ENCODE results near the gene LSM7. TPM values are rescaled to one million over a fixed set of nuclear protein-coding genes. Genes with fewer than 3 reads are reported as not detected.

LSM7 gene
- total and polyA plus RNA-seq, 2 of the 13 experiments (the other 11 are each of a cell fraction or from before 2014, with no cell fraction given), result 140 to 205 TPM

DNA sequence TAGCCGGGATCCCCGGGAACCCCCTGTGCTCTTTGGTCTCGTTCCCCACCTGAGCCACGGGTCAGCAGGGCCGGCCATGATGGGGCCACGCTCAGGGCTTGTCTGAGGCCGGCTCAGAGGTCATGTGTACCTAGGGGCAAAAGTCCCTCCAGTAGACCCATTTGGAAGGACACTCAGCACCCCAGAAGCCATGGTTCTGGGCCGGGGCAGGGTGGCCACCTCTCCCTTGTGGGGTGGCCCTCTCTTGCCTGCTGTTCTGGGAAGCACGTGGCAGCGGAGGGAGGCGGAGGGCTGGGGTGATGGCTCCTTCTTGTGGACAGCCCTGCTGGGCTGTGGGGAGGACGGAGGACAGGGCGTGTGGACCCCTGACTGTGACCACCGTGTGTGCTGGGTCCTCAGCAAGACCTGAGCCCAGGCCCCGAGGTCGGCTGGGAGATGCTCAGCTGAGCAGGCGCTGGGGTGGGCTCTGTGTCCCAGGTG lies 40.0 kb downstream of the LSM7 start (continued):
- 0 out of 2 replicates have a peak, but pooled peaks have one; percentile 5 for TF ChIP-seq ZNF839 (CRISPR knock-in tag; IDR thresholded peaks at IDR 0.05; ENCODE audit: borderline replicate concordance)
- peak; percentile 92 for TF ChIP-seq ZMYM2 (CRISPR knock-in tag; IDR thresholded peaks at IDR 0.05)
- TF ChIP-seq RAD51 (IDR thresholded peaks at IDR 0.05; ENCODE audit: borderline replicate concordance), result no peak
- no peak for TF ChIP-seq SMARCE1 (IDR thresholded peaks at IDR 0.05; ENCODE audit: borderline replicate concordance)
- peak; percentile 78 for TF ChIP-seq YY1 (IDR thresholded peaks at IDR 0.05; ENCODE audit: insufficient read depth, insufficient replicate concordance, low read depth, low read length)
- TF ChIP-seq HDAC1 (CRISPR knock-in tag; IDR thresholded peaks at IDR 0.05), result peak; percentile 60; the same call in 1 of the 2 replicates
- TF ChIP-seq ZNF556 (CRISPR knock-in tag; IDR thresholded peaks at IDR 0.05; ENCODE audit: borderline replicate concordance), result 0 out of 2 replicates have a peak, but pooled peaks have one; percentile 39
- peak; percentile 34 for TF ChIP-seq ZEB1 (IDR thresholded peaks at IDR 0.05; ENCODE audit: insufficient replicate concordance, low read depth)
- 0 out of 2 replicates have a peak, but pooled peaks have one; percentile 21 for TF ChIP-seq ZNF232 (CRISPR knock-in tag; IDR thresholded peaks at IDR 0.05; ENCODE audit: borderline replicate concordance)
- TF ChIP-seq ARHGAP35 (CRISPR knock-in tag; IDR thresholded peaks at IDR 0.05; ENCODE audit: borderline replicate concordance), result peak; percentile 61; the same call in 1 of the 2 replicates
- TF ChIP-seq ZNF335 (CRISPR knock-in tag; IDR thresholded peaks at IDR 0.05), result no peak
- TF ChIP-seq KDM5A (IDR thresholded peaks at IDR 0.05; ENCODE audit: borderline replicate concordance, low read length), result no peak
- peak; percentile 40; the same call in 1 of the 2 replicates for TF ChIP-seq ARNTL (CRISPR knock-in tag; IDR thresholded peaks at IDR 0.05)
- no peak for TF ChIP-seq DBP (CRISPR knock-in tag; IDR thresholded peaks at IDR 0.05; ENCODE audit: not compliant biosample characterization)
- TF ChIP-seq SAP130 (CRISPR knock-in tag; IDR thresholded peaks at IDR 0.05; ENCODE audit: low read depth), result peak; percentile 66
- peak; percentile 41; the same call in 1 of the 2 replicates for TF ChIP-seq ZSCAN31 (CRISPR knock-in tag; IDR thresholded peaks at IDR 0.05; ENCODE audit: low read depth)
- no peak for TF ChIP-seq WIZ (CRISPR knock-in tag; IDR thresholded peaks at IDR 0.05)
- 0 out of 2 replicates have a peak, but pooled peaks have one; percentile 48 for TF ChIP-seq ZNF776 (CRISPR knock-in tag; IDR thresholded peaks at IDR 0.05)
- 0 out of 2 replicates have a peak, but pooled peaks have one; percentile 7 for TF ChIP-seq BCL6 (CRISPR knock-in tag; IDR thresholded peaks at IDR 0.05)
- TF ChIP-seq ZNF766 (CRISPR knock-in tag; IDR thresholded peaks at IDR 0.05; ENCODE audit: borderline replicate concordance), result 0 out of 2 replicates have a peak, but pooled peaks have one; percentile 27
- 0 out of 2 replicates have a peak, but pooled peaks have one; percentile 33 for TF ChIP-seq ZNF598 (CRISPR knock-in tag; IDR thresholded peaks at IDR 0.05; ENCODE audit: borderline replicate concordance)
- peak; percentile 65; the same call in 1 of the 2 replicates for TF ChIP-seq ZBTB20 (CRISPR knock-in tag; IDR thresholded peaks at IDR 0.05; ENCODE audit: borderline replicate concordance, low read depth)
- peak; percentile 86 for TF ChIP-seq ESRRA (CRISPR knock-in tag; IDR thresholded peaks at IDR 0.05; ENCODE audit: low read depth)
- TF ChIP-seq EZH2 (conservative IDR thresholded peaks at IDR 0.05; ENCODE audit: low read depth, low read length), result no peak

Data from HepG2 (cell line).